GM21381 (cell line): ENCODE data around the gene SPATA24.
"Not testable (repeated sequence)": the region's sequence is repeated elsewhere in the genome, so short reads cannot be mapped to it uniquely, and the experiment has no call there.

ENCODE experiments used
- ATAC-seq: cut with Tn5 transposase; IDR thresholded peaks from one replicate; pipeline ENCODE4 v1.9.1; 2021; ENCODE audit warnings: mild to moderate bottlenecking, moderate library complexity; ENCODE audit not compliant: unreplicated experiment

Gene SPATA24

GRCh38 chr5:139355900-139356299 lies 48.0 kb downstream of the SPATA24 start:
- ATAC-seq, result not testable (repeated sequence)

- ATAC-seq, result no peak
Observed at GRCh38 chr5:139354186-139354585, 49.7 kb downstream of the SPATA24 start.

GRCh38 chr5:139347863-139348262 lies 56.0 kb downstream of the SPATA24 start:
- not testable (repeated sequence) for ATAC-seq
